ENCODE measurements around the gene DNM3. TPM values are rescaled to one million over a fixed set of nuclear protein-coding genes. Genes with fewer than 3 reads are reported as not detected.
A peak's percentile ranks its signal among the peaks of the same experiment; 100 is the strongest.
"Not testable (repeated sequence)": the region's sequence is repeated elsewhere in the genome, so short reads cannot be mapped to it uniquely, and the experiment has no call there.

Gene DNM3
- total RNA-seq (2014; rRNA removed) = 0.13 and 0.23 TPM in 2 replicates
- polyA plus RNA-seq (2012) = 0.27 TPM

GRCh38 chr1:171841050-171841910, at the start of gene DNM3:
DNM3 (plus strand) TSS chr1:171841498; CDS start chr1:171841657, 159 bp downstream.
- DNase-seq (ENCODE audit: low read depth) = peak; percentile 52

GRCh38 chr1:171792656-171793369, 48.5 kb upstream of the DNM3 start:
- DNase-seq (ENCODE audit: low read depth) = no peak

- DNase-seq (ENCODE audit: low read depth) = peak; percentile 32
Observed at GRCh38 chr1:171793636-171794035, 47.7 kb upstream of the DNM3 start.

- DNase-seq (ENCODE audit: low read depth) = peak; percentile 94
Observed at GRCh38 chr1:171794085-171794484, 47.2 kb upstream of the DNM3 start.

- no peak for DNase-seq (ENCODE audit: low read depth)
Observed at GRCh38 chr1:171796592-171796991, 44.7 kb upstream of the DNM3 start.

- no peak for DNase-seq (ENCODE audit: low read depth)
Observed at GRCh38 chr1:171798311-171798710, 43.0 kb upstream of the DNM3 start.

- no peak for DNase-seq (ENCODE audit: low read depth)
Observed at GRCh38 chr1:171798765-171799164, 42.5 kb upstream of the DNM3 start.

- no peak for DNase-seq (ENCODE audit: low read depth)
Observed at GRCh38 chr1:171799166-171799565, 42.1 kb upstream of the DNM3 start.

GRCh38 chr1:171799698-171800097, 41.6 kb upstream of the DNM3 start:
- DNase-seq (ENCODE audit: low read depth) = not testable (repeated sequence)

- DNase-seq (ENCODE audit: low read depth) = no peak
Observed at GRCh38 chr1:171800342-171800741, 41.0 kb upstream of the DNM3 start.

GRCh38 chr1:171800851-171801250, 40.4 kb upstream of the DNM3 start:
- DNase-seq (ENCODE audit: low read depth) = no peak

- peak; percentile 40 for DNase-seq (ENCODE audit: low read depth)
Observed at GRCh38 chr1:171801487-171801891, 39.8 kb upstream of the DNM3 start.

GRCh38 chr1:171802207-171802606, 39.1 kb upstream of the DNM3 start:
- no peak for DNase-seq (ENCODE audit: low read depth)

GRCh38 chr1:171803045-171803444, 38.3 kb upstream of the DNM3 start:
- DNase-seq (ENCODE audit: low read depth) = no peak

GRCh38 chr1:171803461-171804022, 37.8 kb upstream of the DNM3 start:
- no peak for DNase-seq (ENCODE audit: low read depth)

GRCh38 chr1:171805395-171806115, 35.7 kb upstream of the DNM3 start:
- no peak for DNase-seq (ENCODE audit: low read depth)

- no peak for DNase-seq (ENCODE audit: low read depth)
Observed at GRCh38 chr1:171807556-171807955, 33.7 kb upstream of the DNM3 start.

GRCh38 chr1:171809834-171810233, 31.5 kb upstream of the DNM3 start:
- DNase-seq (ENCODE audit: low read depth) = no peak

- DNase-seq (ENCODE audit: low read depth) = no peak
Observed at GRCh38 chr1:171811672-171812071, 29.6 kb upstream of the DNM3 start.

- peak; percentile 87 for DNase-seq (ENCODE audit: low read depth)
Observed at GRCh38 chr1:171814692-171815091, 26.6 kb upstream of the DNM3 start.

- no peak for DNase-seq (ENCODE audit: low read depth)
Observed at GRCh38 chr1:171816300-171816901, 24.9 kb upstream of the DNM3 start.

All from LHCN-M2 (cell line).